ENCODE measurements around the gene NME9.

The NME9 gene

DNA sequence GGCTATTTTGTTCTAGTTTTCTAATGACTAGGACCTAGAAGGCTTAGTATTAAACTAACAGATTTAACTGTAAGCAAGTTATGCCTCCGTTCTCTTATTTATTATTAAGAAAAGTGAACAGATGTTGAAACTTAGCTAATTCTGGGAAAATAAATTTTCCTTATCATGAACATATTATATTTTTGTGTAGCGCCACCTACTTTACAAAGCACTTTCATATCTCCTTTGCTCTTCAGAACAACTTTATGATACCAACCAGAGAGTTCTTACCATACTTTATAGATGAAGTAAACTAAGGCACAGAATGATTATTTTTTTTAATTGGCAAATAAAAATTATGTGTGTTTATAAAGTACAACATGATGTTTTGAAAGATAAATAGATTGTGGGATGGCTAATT lies 59.4 kb downstream of the NME9 start:
- DNase-seq, result no peak

GRCh38 chr3:138267083-138267482 lies 62.6 kb downstream of the NME9 start:
- DNase-seq, result no peak

- DNase-seq, result no peak
Observed at GRCh38 chr3:138265745-138266144, 63.9 kb downstream of the NME9 start.

GRCh38 chr3:138263104-138263503 lies 66.5 kb downstream of the NME9 start:
- no peak for DNase-seq

- no peak for DNase-seq
Observed at GRCh38 chr3:138260611-138261010, 69.0 kb downstream of the NME9 start.

DNA sequence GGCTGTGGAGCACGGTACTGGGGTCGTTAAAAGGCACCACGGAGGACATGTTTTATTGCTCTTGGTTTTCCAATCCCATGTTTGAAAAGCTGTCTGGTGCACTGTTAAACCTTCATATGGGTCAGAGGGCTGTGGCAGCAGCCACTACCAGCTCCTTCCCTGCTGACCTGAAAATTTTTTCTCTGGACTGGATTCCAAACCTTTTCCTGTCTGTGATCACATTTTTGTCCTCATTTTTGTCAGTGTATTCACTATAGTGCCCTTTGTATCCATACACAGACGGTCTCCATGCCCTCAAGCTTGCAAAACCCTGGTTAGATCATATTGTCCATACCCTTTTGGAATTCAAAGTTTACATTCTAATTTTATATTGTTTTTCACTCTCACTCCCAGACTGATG lies 70.5 kb downstream of the NME9 start:
- no peak for DNase-seq

- no peak for DNase-seq
Observed at GRCh38 chr3:138257986-138258385, 71.7 kb downstream of the NME9 start.

GRCh38 chr3:138256022-138256421 lies 73.6 kb downstream of the NME9 start:
- DNase-seq, result no peak

DNA sequence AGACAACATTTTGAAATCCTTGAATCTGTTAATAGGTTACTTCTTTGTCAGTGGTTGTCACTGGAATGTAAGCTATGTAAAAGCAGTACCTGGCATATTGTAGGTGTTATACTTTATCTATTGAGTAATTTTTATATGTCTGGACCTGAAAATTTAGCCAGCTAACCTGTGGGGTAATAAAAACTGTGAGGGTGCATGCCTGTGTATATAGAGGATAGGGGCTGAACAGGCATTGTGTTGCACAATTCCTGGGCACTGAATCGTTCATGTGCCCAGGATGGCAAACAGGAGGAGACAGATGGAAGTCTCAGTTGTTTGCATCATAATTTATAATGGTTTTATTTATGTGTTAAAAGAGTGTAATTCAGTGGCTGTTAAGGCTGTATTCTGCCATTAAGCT lies 75.4 kb downstream of the NME9 start:
- DNase-seq, result no peak

- no peak for DNase-seq
Observed at GRCh38 chr3:138253609-138254008, 76.0 kb downstream of the NME9 start.

Measured in OCI-M1 (cell line).